GM19043 (cell line): ENCODE measurements around the gene PHRF1.

Experiments
- ATAC-seq: cut with Tn5 transposase; IDR thresholded peaks from one replicate; pipeline ENCODE4 v1.9.1; 2021; ENCODE audit warnings: low read depth; ENCODE audit not compliant: unreplicated experiment

The PHRF1 gene

DNA sequence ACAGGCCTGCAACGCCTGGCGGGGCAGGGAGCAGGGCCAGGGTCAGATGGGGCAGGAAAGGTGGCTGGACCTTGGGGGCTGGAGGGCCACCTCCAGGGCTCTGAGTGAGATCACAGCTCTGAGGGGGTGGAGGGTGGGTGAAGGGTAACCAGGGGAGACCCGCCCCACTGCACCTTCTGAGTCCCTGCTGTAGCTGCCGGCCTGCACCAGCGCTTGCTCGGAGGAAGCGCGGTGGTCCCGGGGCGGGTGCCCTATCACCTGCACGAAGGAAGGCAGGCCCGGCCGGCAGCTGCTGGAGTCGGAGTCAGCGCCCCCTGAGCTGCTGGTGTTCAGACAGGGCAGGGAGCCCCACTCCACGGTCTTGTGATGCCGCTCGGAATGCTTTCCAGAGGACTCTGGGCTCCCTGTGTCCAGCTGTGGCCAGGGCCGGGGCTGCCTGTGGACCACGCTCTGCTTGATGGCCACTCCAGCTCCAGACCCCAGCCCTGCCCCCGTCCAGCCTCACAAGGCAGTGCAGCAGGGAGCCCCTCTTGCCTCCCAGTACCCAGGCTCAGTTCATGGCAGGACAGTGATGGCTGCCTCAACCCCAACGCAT, 19.5 kb upstream of the PHRF1 start:
- no peak for ATAC-seq

DNA sequence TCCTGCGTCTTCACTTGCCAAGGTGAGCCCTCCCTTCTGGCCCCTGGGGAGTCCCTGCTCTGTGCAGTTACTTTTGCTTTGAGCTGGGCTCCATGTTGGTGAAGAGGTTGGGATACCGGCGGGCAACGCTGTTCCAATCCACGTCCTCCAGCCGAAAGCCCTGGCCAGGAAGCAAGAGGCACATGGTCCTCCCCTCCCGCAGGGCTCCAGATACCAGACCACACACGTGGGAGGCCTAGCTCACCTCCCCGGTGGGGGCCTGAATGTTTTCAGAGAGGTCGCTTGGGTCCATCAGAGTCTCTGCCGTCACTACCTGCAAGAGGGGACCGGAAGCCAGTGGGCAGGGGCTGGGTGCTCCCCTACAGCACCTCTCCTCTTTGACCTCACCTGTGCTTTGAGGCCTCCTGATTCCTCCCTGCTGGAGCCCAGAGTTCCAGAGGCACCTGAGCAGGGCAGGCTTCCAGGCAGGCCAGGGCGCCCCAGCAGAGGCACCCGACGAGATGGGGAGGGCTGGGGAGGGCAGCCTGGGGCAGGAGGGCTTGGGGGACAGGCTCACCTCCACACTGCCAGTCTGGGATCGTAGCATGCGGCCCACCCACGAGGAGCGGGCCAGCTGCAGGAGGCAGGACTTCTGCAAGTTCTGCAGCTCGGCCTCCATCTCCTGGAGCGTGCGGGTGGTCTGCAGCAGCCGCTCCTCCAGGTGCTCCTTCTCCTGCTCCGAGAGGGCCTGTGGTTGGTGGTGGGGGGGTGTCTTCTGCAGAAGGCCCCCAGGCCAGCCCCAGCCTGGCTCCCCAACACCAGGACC, 18.7 kb upstream of the PHRF1 start:
- ATAC-seq: no peak

DNA sequence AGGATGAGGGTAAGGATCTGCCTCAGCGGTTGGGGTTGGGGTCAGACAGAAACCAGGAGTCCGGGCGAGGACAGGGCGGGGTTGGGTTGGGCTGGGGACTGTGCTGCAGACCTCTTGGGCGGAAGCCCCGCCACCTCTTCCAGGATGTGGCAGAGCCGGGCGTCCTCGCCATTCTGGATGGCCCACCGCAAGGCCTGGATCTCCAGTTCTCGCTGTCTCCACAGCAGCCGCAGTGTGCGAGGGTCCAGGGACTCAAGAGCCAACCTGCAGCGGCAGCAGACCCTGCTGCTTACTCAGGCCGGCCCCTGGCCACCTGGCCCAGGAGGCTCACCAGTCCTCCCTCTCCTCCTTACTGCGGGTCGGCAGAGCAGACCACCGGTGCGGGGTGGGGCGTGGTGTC, 17.8 kb upstream of the PHRF1 start:
- no peak for ATAC-seq

GRCh38 chr11:559020-559620, 17.1 kb upstream of the PHRF1 start:
- no peak for ATAC-seq

- ATAC-seq: no peak
Observed at GRCh38 chr11:559712-560304, 16.5 kb upstream of the PHRF1 start.

GRCh38 chr11:560305-561147, 15.7 kb upstream of the PHRF1 start, which contains the start of the genes LMNTD2 and RASSF7:
Gene LMNTD2, minus strand, starts transcription at chr11:560738. Its CDS starts 22 bp downstream, at chr11:560716.
Gene RASSF7, plus strand, starts transcription at chr11:560970. Its CDS starts 799 bp downstream, at chr11:561769.
- peak; percentile 74 for ATAC-seq

GRCh38 chr11:561148-562003, 14.9 kb upstream of the PHRF1 start:
- peak; percentile 14 for ATAC-seq

DNA sequence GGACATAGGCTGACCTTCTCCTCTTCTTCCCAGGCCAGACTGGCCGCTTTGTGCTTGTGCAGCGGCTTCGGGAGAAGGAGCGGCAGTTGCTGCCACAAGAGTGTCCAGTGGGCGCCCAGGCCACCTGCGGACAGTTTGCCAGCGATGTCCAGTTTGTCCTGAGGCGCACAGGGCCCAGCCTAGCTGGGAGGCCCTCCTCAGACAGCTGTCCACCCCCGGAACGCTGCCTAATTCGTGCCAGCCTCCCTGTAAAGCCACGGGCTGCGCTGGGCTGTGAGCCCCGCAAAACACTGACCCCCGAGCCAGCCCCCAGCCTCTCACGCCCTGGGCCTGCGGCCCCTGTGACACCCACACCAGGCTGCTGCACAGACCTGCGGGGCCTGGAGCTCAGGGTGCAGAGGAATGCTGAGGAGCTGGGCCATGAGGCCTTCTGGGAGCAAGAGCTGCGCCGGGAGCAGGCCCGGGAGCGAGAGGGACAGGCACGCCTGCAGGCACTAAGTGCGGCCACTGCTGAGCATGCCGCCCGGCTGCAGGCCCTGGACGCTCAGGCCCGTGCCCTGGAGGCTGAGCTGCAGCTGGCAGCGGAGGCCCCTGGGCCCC, 14.1 kb upstream of the PHRF1 start:
- no peak for ATAC-seq

DNA sequence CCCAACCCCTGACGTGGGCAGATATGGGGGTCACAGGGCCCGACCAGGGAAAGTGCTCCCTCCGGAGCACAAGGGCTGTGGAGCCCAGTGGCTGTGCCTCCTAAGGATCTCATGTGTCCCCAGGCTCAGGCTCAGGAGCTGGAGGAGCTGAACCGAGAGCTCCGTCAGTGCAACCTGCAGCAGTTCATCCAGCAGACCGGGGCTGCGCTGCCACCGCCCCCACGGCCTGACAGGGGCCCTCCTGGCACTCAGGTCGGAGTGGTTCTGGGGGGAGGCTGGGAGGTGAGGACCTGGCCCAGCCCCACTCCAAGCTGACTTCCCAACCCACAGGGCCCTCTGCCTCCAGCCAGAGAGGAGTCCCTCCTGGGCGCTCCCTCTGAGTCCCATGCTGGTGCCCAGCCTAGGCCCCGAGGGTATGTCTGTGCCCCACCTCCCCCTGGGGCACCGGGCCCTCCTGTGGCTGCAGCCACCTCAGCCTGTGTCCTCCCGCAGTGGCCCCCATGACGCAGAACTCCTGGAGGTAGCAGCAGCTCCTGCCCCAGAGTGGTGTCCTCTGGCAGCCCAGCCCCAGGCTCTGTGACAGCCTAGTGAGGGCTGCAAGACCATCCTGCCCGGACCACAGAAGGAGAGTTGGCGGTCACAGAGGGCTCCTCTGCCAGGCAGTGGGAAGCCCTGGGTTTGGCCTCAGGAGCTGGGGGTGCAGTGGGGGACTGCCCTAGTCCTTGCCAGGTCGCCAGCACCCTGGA, 13.0 kb upstream of the PHRF1 start:
- no peak for ATAC-seq

GRCh38 chr11:563812-564578, 12.3 kb upstream of the PHRF1 start:
- ATAC-seq: no peak

DNA sequence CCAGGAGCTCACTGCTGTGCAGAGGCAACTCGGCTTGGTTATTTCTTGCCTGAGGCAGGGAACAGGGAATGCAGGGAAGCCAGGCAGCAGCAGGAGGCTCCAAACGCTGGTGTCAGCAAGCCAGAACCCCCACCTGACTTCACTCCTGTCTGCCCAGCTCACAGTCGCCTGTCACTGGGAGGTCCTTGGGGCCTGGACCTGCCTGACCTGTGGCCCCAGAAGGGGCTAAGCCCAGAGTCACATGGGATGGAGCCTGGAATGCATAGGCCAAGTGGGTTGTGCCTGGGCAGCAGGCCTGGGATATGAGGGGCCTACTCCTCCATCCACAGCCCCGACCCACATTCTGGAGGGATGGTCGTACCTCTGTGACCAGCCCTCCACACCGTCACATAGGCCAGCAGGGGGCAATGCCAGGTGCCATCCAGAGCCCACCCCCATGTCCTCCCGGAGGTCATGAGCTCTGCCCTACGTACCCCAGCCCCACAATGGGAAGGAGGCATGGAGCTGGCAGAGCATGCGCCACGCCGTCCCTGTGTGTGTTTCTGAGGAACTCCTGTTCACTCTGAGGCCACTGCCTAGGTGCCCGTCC, 10.3 kb upstream of the PHRF1 start:
- no peak for ATAC-seq

GRCh38 chr11:567011-567628, 9.2 kb upstream of the PHRF1 start:
- ATAC-seq: no peak

- ATAC-seq: no peak
Observed at GRCh38 chr11:567629-568292, 8.5 kb upstream of the PHRF1 start.

DNA sequence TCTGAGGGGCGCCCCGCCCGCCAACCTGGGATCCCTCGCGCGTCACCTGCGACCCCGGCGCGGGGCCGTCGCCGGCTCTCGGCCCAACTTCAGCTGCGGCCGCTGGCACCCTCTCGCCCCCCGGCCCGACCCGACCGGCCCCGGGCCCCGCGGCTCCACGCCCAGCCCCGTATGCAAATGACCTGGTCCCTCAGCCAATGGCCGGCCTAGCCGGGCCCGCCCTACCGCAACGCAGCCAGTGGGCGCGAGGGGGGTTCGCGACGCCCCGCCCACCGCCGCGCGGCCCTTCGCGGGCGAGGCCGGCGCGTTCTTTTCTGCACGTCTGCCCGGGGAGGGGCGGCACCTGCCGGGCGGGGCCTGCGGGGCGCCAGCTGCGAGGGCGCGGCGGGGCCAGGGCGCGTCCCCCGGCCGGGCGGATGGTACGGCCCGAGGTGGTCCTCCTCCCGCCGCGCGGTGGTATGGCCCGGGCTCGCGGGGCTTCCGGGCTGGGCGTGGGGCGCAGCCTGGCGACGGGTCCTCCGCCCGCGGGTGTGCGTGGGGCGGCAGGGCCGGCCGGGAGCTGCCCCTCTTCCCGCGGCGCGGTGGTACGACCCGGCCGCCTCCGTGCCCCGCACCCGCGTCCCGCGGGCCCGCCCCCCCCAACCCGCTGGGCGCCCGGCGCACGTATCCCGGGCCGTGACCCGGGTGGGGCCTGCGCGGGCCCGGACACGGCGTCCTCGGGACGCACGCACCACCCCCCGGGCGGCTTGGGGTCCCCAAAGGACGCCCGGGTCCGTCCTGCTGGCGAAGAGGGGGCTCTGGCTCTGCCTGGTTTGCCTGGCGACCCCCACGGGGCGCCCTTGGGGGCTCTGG, 7.7 kb upstream of the PHRF1 start:
- peak; percentile 78 for ATAC-seq

GRCh38 chr11:569158-569885, 6.9 kb upstream of the PHRF1 start:
- ATAC-seq: no peak
